ENCODE measurements around the gene YIPF6.
"Not testable (repeated sequence)": the region's sequence is repeated elsewhere in the genome, so short reads cannot be mapped to it uniquely, and the experiment has no call there.

The YIPF6 gene

GRCh38 chrX:68506649-68507048 is 7.8 kb downstream of the YIPF6 start:
- no peak for TF ChIP-seq CTCF (IDR thresholded peaks at IDR 0.05)
- no peak for DNase-seq (ENCODE audit: low spot score)
- no peak overlapping the region for H3K4me3 ChIP-seq
- no peak overlapping the region for H3K27ac ChIP-seq

- no peak for TF ChIP-seq CTCF (IDR thresholded peaks at IDR 0.05)
- no peak overlapping the region for H3K4me3 ChIP-seq
- no peak for DNase-seq (ENCODE audit: low spot score)
- no peak overlapping the region for H3K27ac ChIP-seq
Observed at GRCh38 chrX:68508799-68509198, 9.9 kb downstream of the YIPF6 start.

- DNase-seq (ENCODE audit: low spot score), result no peak
- no peak overlapping the region for H3K4me3 ChIP-seq
- no peak overlapping the region for H3K27ac ChIP-seq
- peak; percentile 64 for TF ChIP-seq CTCF (IDR thresholded peaks at IDR 0.05)
Observed at GRCh38 chrX:68511255-68511654, 12.4 kb downstream of the YIPF6 start.

GRCh38 chrX:68524680-68525079 is 25.8 kb downstream of the YIPF6 start:
- not testable (repeated sequence) for H3K4me3 ChIP-seq; H3K27ac ChIP-seq; DNase-seq (ENCODE audit: low spot score)

GRCh38 chrX:68532831-68533533 is 34.1 kb downstream of the YIPF6 start:
- no peak for TF ChIP-seq CTCF (IDR thresholded peaks at IDR 0.05)
- no peak for DNase-seq (ENCODE audit: low spot score)
- no peak overlapping the region for H3K4me3 ChIP-seq
- H3K27ac ChIP-seq, result no peak overlapping the region

- H3K4me3 ChIP-seq, result no peak overlapping the region
- no peak overlapping the region for H3K27ac ChIP-seq
- no peak for DNase-seq (ENCODE audit: low spot score)
- TF ChIP-seq CTCF (IDR thresholded peaks at IDR 0.05), result no peak
Observed at GRCh38 chrX:68533656-68534055, 34.8 kb downstream of the YIPF6 start.

- no peak for TF ChIP-seq CTCF (IDR thresholded peaks at IDR 0.05)
- Histone ChIP-seq H3K4me3 (no peak overlapping the region), H3K27ac (no peak overlapping the region)
- no peak for DNase-seq (ENCODE audit: low spot score)
Observed at GRCh38 chrX:68534691-68535090, 35.8 kb downstream of the YIPF6 start.

All from coronary artery (tissue), 2 donors.